B cell (primary cell): ENCODE data around the gene APCDD1. TPM values are rescaled to one million over a fixed set of nuclear protein-coding genes. Genes with fewer than 3 reads are reported as not detected.

Experiments used
- ATAC-seq: fragments of 200-7000 bp; cut with Tn5 transposase; one replicate; pipeline ENCODE4 v1.10.0; 2021; ENCODE audit warnings: low read depth, mild to moderate bottlenecking, moderate number of reproducible peaks, moderate library complexity
- CTCF ChIA-PET: fragments of 350-600 bp; sonication (Branson Sonifier 250); formaldehyde crosslinking; loops from one replicate; lab custom pipeline; 2021; ENCODE audit warnings: antibody characterized with exemption, inconsistent platforms; lab: Charles Lee
- POLR2A ChIA-PET: fragments of 350-600 bp; sonication (Branson Sonifier 250); formaldehyde crosslinking; loops from one replicate; lab custom pipeline; 2021; ENCODE audit warnings: antibody characterized with exemption; lab: Charles Lee
- DNase-seq: peaks from one replicate; pipeline ENCODE4 v3.0.0; 2013
- H2AFZ ChIP-seq: 2 replicates; pipeline ENCODE4 v1.6.1; 2012; ENCODE audit warnings: mild to moderate bottlenecking, low read depth, low read length; ENCODE audit not compliant: insufficient read depth, poor library complexity, severe bottlenecking
- H3K27ac ChIP-seq, 2 donors: 1 replicate in 1 of 2; 2 replicates in 1 of 2; pipeline ENCODE4 v1.5.1; 2012 to 2013; ENCODE audit warnings: low read length in 2 of 2, mild to moderate bottlenecking in 2 of 2, moderate library complexity in 1 of 2
- H3K27me3 ChIP-seq, 4 experiments: fragments of 200-600 bp in 1 of 4; sonication (generic) in 1 of 4; replicated peaks in 1 of 4; 1 replicate in 2 of 4; 2 replicates in 2 of 4; pipeline versions ENCODE4 v1.6.1 to v1.7.0; 2013 to 2016; ENCODE audit warnings: low read length in 3 of 4, mild to moderate bottlenecking in 2 of 4, mixed read lengths in 1 of 4, moderate library complexity in 1 of 4; ENCODE audit not compliant: insufficient read depth in 4 of 4, control insufficient read depth in 3 of 4; ENCODE audit errors: control extremely low read depth in 1 of 4
- H3K36me3 ChIP-seq, 2 experiments: replicated peaks in 1 of 2; 1 replicate in 1 of 2; 2 replicates in 1 of 2; pipeline versions ENCODE4 v1.6.1 to v1.7.1; 2013; ENCODE audit warnings: low read length in 1 of 2; ENCODE audit not compliant: insufficient read depth in 2 of 2, control insufficient read depth in 1 of 2; ENCODE audit errors: control extremely low read depth in 1 of 2, extremely low read depth in 1 of 2
- H3K4me1 ChIP-seq, 2 donors: fragments of 200-600 bp in 1 of 2; sonication (generic) in 1 of 2; 1 replicate in 1 of 2; 2 replicates in 1 of 2; pipeline versions ENCODE4 v1.5.1 to v1.6.1; 2013 to 2017; ENCODE audit warnings: low read length in 2 of 2; ENCODE audit not compliant: control insufficient read depth in 2 of 2, insufficient read depth in 2 of 2
- H3K4me2 ChIP-seq: replicated peaks from 2 replicates; pipeline ENCODE3; 2012; ENCODE audit warnings: mild to moderate bottlenecking, low read depth, low read length; ENCODE audit not compliant: poor library complexity, severe bottlenecking
- H3K4me3 ChIP-seq, 5 experiments: fragments of 200-600 bp in 1 of 5; sonication (generic) in 1 of 5; 1 replicate in 3 of 5; 2 replicates in 2 of 5; pipeline versions ENCODE4 v1.5.1 to v1.7.0; 2011 to 2016; ENCODE audit warnings: low read length in 4 of 5, mild to moderate bottlenecking in 4 of 5, low read depth in 2 of 5, control low read depth in 1 of 5, moderate library complexity in 1 of 5; ENCODE audit not compliant: insufficient read depth in 1 of 5; ENCODE audit errors: control extremely low read depth in 1 of 5, extremely low read depth in 1 of 5
- H3K79me2 ChIP-seq: fragments of 200-600 bp; sonication (generic); one replicate; pipeline ENCODE4 v1.6.0; 2016; ENCODE audit warnings: low read length; ENCODE audit not compliant: control insufficient read depth, insufficient read depth
- H3K9ac ChIP-seq: fragments of 200-600 bp; sonication (generic); 2 replicates; pipeline ENCODE4 v1.6.1; 2017; ENCODE audit warnings: mild to moderate bottlenecking, low read length, moderate library complexity
- H3K9me3 ChIP-seq, 3 donors: one replicate each; pipeline versions ENCODE4 v1.6.1 to v1.7.1; 2013; ENCODE audit warnings: low read length in 2 of 3; ENCODE audit not compliant: control insufficient read depth in 2 of 3, insufficient read depth in 1 of 3; ENCODE audit errors: control extremely low read depth in 1 of 3
- H4K20me1 ChIP-seq: 2 replicates; pipeline ENCODE4 v1.6.0; 2012; ENCODE audit warnings: mild to moderate bottlenecking, low read length; ENCODE audit not compliant: insufficient read depth, control insufficient read depth, poor library complexity, severe bottlenecking
- H3K27ac Mint-ChIP-seq: one replicate; pipeline ENCODE4 v1.8.0; 2021; ENCODE audit warnings: mixed read lengths
- H3K27me3 Mint-ChIP-seq: one replicate; pipeline ENCODE4 v1.8.0; 2021; ENCODE audit warnings: mixed read lengths
- H3K4me1 Mint-ChIP-seq: one replicate; pipeline ENCODE4 v1.8.0; 2021; ENCODE audit warnings: mixed read lengths
- H3K4me3 Mint-ChIP-seq: one replicate; pipeline ENCODE4 v1.8.0; 2021; ENCODE audit warnings: mixed read lengths
- H3K9me3 Mint-ChIP-seq: one replicate; pipeline ENCODE4 v1.8.0; 2022; ENCODE audit warnings: mixed read lengths; ENCODE audit not compliant: insufficient read depth
- EZH2 ChIP-seq: IDR thresholded peaks from 2 replicates; pipeline ENCODE4 v1.6.1; 2012; ENCODE audit warnings: borderline replicate concordance, low read depth, mild to moderate bottlenecking, moderate library complexity, low read length; ENCODE audit not compliant: insufficient read depth, poor library complexity, severe bottlenecking
- WGBS: methylation state at CpG from one replicate; pipeline ENCODE4 v1.1.5; 2013; ENCODE audit warnings: missing lambda C conversion rate; ENCODE audit not compliant: insufficient coverage; 5-methylcytosine and 5-hydroxymethylcytosine counted together
- intact Hi-C: fragments of 100-400 bp; cut with micrococcal nuclease; formaldehyde crosslinking; loops from one replicate; pipeline ENCODE4 v1.10.0; 2022
- polyA plus RNA-seq: library from polyadenylated mRNA; depleted of rRNA; stranded (reverse); fragments of >200 nt; gene quantifications from 2 replicates; pipeline ENCODE4 v1.2.3, GENCODE V29; 2012
- total RNA-seq, 2 donors: library from RNA; stranded (reverse); fragments of 120-200 nt in 1 of 2; gene quantifications; 1 replicate in 1 of 2; 2 replicates in 1 of 2; pipeline versions ENCODE4 v1.2.3 to v1.2.4, GENCODE V29; 2013 to 2022
- TF ChIP-seq, protein P1 (sequence below): fragments of 200-600 bp; IDR thresholded peaks from one replicate; pipeline ENCODE4 v1.8.0; 2022; ENCODE audit warnings: antibody characterized with exemption, mild to moderate bottlenecking

The APCDD1 gene
- total and polyA plus RNA-seq, 2 donors (not counting 1 experiment from before 2014, with no cell fraction given): 1.0 to 1.1 TPM

DNA sequence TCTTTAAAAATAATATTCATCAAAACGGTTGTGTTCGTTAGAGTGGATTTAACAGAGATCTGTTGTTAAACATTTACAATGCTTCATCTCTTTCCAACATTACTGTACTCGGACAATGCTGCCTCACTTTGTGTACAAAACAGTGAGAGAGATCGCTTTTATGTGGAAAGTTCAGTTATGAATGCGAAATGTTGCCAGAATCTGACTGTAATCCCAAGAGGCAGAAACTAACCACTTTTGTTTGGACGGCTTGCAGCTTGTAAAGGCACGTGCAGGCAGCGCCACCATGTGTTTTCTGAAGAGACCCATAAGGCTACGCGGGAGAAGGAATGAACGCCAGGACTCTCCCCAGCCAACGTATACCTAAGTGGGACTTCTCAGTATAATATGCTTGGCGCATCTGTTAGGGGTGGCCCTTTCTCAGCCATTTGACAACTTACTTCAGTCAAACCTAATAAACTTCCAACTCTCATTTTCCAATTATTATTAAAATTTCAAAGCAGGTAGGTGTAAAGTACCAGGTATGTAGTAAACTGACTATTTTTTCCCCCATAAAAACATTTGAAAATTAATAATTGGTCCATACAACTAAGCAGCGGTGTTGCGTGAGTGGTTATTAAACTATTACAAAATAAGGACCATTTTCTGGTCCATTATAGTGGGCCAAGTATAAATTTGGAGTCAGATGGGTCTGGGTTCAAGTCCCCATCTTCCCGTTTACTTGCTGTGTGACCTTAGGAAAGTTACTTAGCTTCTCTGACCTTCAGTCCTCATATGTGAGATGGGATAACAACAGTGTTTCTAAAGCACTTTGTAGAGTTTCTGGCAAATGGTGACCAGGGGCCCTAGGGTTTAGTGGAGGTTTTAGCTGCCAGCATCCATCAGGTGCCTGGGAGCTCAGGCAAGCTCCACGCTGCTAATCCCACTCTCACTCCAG is 65.8 kb downstream of the APCDD1 start:
- Histone ChIP-seq H2AFZ (peak overlapping the region; percentile 31), H3K4me1 (peaks cover 9 to 10% of the 10 kb centered on the region in 2 donors), H4K20me1 (no peaks in the 10 kb centered on the region), H3K79me2 (no peaks in the 10 kb centered on the region), H3K9ac (no peak overlapping the region), H3K4me2 (peak overlapping the region; percentile 36), H3K27me3 (peaks cover 0 to 3% (median 1%) of the 10 kb centered on the region in 4 experiments), H3K9me3 (peaks cover 0 to 4% (median 0%) of the 10 kb centered on the region in 3 donors), H3K4me3 (no peak overlapping the region), H3K27ac (no peak overlapping the region), H3K36me3 (no peaks in the 10 kb centered on the region)
- peak; percentile 84 for DNase-seq
- peak overlapping the region; percentile 29 for H3K4me3 Mint-ChIP-seq
- H3K4me1 Mint-ChIP-seq: peaks cover 10% of the 10 kb centered on the region
- WGBS: 29% methylated on average over 7 of the region's 17 CpGs
- no peak overlapping the region for H3K27ac Mint-ChIP-seq
- ATAC-seq: peak; percentile 92
- POLR2A ChIA-PET: no interaction called here
- H3K9me3 Mint-ChIP-seq: peaks cover 4% of the 10 kb centered on the region
- peaks cover 16% of the 10 kb centered on the region for H3K27me3 Mint-ChIP-seq
- intact Hi-C loops: loop anchor here (1.0 to 10.0 kb wide), 5 partner anchors 38 to 1915 kb away; partner anchors contain the start of genes PPP4R1, RAB12 and RAB31
- CTCF ChIA-PET: interaction anchor here (0.6 to 7.7 kb wide), 15 partner anchors 9 to 1109 kb away, joined by 3 to 174 read pairs (median 4); no protein-coding TSS in a partner anchor
- TF ChIP-seq, protein P1, sequence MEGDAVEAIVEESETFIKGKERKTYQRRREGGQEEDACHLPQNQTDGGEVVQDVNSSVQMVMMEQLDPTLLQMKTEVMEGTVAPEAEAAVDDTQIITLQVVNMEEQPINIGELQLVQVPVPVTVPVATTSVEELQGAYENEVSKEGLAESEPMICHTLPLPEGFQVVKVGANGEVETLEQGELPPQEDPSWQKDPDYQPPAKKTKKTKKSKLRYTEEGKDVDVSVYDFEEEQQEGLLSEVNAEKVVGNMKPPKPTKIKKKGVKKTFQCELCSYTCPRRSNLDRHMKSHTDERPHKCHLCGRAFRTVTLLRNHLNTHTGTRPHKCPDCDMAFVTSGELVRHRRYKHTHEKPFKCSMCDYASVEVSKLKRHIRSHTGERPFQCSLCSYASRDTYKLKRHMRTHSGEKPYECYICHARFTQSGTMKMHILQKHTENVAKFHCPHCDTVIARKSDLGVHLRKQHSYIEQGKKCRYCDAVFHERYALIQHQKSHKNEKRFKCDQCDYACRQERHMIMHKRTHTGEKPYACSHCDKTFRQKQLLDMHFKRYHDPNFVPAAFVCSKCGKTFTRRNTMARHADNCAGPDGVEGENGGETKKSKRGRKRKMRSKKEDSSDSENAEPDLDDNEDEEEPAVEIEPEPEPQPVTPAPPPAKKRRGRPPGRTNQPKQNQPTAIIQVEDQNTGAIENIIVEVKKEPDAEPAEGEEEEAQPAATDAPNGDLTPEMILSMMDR: peak; percentile 82
- no peak for TF ChIP-seq EZH2
